Panc1 (cell line): ENCODE data around the gene PLXND1. TPM values are rescaled to one million over a fixed set of nuclear protein-coding genes. Genes with fewer than 3 reads are reported as not detected.

ENCODE experiments used
- ATAC-seq: fragments of 200-7000 bp; cut with Tn5 transposase; 2 replicates; pipeline ENCODE4 v1.9.1; 2020; ENCODE audit warnings: mild to moderate bottlenecking, moderate library complexity
- BruUV-seq: library from RNA; stranded (reverse); fragments of 400-500 nt; replicated peaks from 2 replicates; lab custom pipeline; 2021; lab: Mats Ljungman, UMichigan
- CTCF ChIA-PET: fragments of 300-600 bp; sonication (Branson Sonifier 250); formaldehyde crosslinking; loops from one replicate; lab custom pipeline; 2022; ENCODE audit warnings: antibody characterized with exemption; lab: Charles Lee
- POLR2A ChIA-PET: fragments of 300-600 bp; sonication (Branson Sonifier 250); formaldehyde crosslinking; loops from one replicate; lab custom pipeline; 2022; ENCODE audit warnings: antibody characterized with exemption; lab: Charles Lee
- DNase-seq: peaks from one replicate; pipeline ENCODE4 v3.0.0-alpha.2; 2010; ENCODE audit warnings: low read depth, low spot score
- H3K27ac ChIP-seq: 2 replicates; pipeline ENCODE4 v1.5.1; 2011; ENCODE audit warnings: mild to moderate bottlenecking, low read length, inconsistent platforms
- H3K27me3 ChIP-seq: fragments of 200-500 bp; sonication (Bioruptor generic); 2 replicates; pipeline ENCODE4 v1.6.0; 2014; ENCODE audit warnings: low read length, inconsistent platforms; ENCODE audit not compliant: control insufficient read depth, insufficient read depth
- H3K36me3 ChIP-seq: fragments of 200-500 bp; sonication (Bioruptor generic); 2 replicates; pipeline ENCODE4 v1.5.1; 2014; ENCODE audit warnings: inconsistent platforms, mild to moderate bottlenecking, low read length, moderate library complexity; ENCODE audit not compliant: control insufficient read depth, insufficient read depth
- H3K4me1 ChIP-seq: 2 replicates; pipeline ENCODE4 v1.5.1; 2011; ENCODE audit warnings: inconsistent platforms, mild to moderate bottlenecking, low read length, moderate library complexity; ENCODE audit not compliant: control insufficient read depth, insufficient read depth
- H3K4me3 ChIP-seq, 2 experiments: 2 replicates each; pipeline ENCODE4 v1.5.1; 2011 to 2012; ENCODE audit warnings: low read depth in 2 of 2, low read length in 2 of 2, mild to moderate bottlenecking in 2 of 2, inconsistent platforms in 1 of 2, moderate library complexity in 1 of 2
- H3K9me3 ChIP-seq: fragments of 200-500 bp; sonication (Bioruptor generic); 2 replicates; pipeline ENCODE4 v1.5.1; 2014; ENCODE audit warnings: low read depth, mild to moderate bottlenecking, inconsistent platforms, low read length, moderate library complexity; ENCODE audit not compliant: control insufficient read depth, insufficient read depth
- CTCF ChIP-seq: fragments of 450-650 bp; IDR thresholded peaks from 2 replicates; pipeline ENCODE4 v1.5.1; 2017; ENCODE audit warnings: mild to moderate bottlenecking
- REST ChIP-seq, 2 experiments: IDR thresholded peaks; 2 replicates each; pipeline ENCODE4 v1.6.1; 2011 to 2012; ENCODE audit warnings: low read depth in 2 of 2, control low read depth in 1 of 2, low read length in 1 of 2, mild to moderate bottlenecking in 1 of 2, moderate library complexity in 1 of 2; ENCODE audit not compliant: insufficient read depth in 1 of 2
- SIN3A ChIP-seq: IDR thresholded peaks from 2 replicates; pipeline ENCODE4 v1.6.1; 2012; ENCODE audit warnings: low read depth, mild to moderate bottlenecking, low read length, moderate library complexity, borderline replicate concordance; ENCODE audit not compliant: insufficient read depth
- TCF7L2 ChIP-seq: IDR thresholded peaks from 2 replicates; pipeline ENCODE4 v1.6.1; 2011; ENCODE audit warnings: mild to moderate bottlenecking, low read depth, low read length, inconsistent platforms
- in situ Hi-C: cut with HindIII; loops from 2 replicates; pipeline ENCODE4 v1.10.0; 2016; ENCODE audit warnings: low sequenced_read_pairs, low pct_unique_long_range_greater_than_20kb
- intact Hi-C: fragments of 100-400 bp; cut with micrococcal nuclease; formaldehyde crosslinking; loops from one replicate; pipeline ENCODE4 v1.10.0; 2022; ENCODE audit not compliant: unreplicated experiment
- total RNA-seq: library from RNA; stranded (reverse); gene quantifications from one replicate; pipeline ENCODE4 v1.2.1, GENCODE V29; 2021; ENCODE audit not compliant: unreplicated experiment

PLXND1 gene
- total RNA-seq, 1 experiment from 2014 or later: 248 TPM

GRCh38 chr3:129556358-129556695, 50.1 kb downstream of the PLXND1 start:
- POLR2A ChIA-PET: no interaction called here
- intact Hi-C loops (loop anchor here (5.0 kb wide), 1 partner anchor 64 kb away; no protein-coding TSS in a partner anchor), in situ Hi-C loops (no loop called here)
- Histone ChIP-seq H3K36me3 (peaks cover 7% of the 10 kb centered on the region), H3K4me3 (no peak overlapping the region), H3K4me1 (peaks cover 18% of the 10 kb centered on the region), H3K9me3 (no peaks in the 10 kb centered on the region), H3K27me3 (no peaks in the 10 kb centered on the region), H3K27ac (no peak overlapping the region)
- CTCF ChIA-PET: interaction anchor here (0.7 kb wide), 1 partner anchor 57 kb away, joined by 3 read pairs; no protein-coding TSS in a partner anchor
- BruUV-seq: no TSS peak
- no peak for TF ChIP-seq TCF7L2
- no peak for TF ChIP-seq CTCF
- ATAC-seq (no peak), DNase-seq (no peak)

- Histone ChIP-seq H3K4me1 (peaks cover 13% of the 10 kb centered on the region), H3K27me3 (no peaks in the 10 kb centered on the region), H3K4me3 (no peak overlapping the region), H3K9me3 (no peaks in the 10 kb centered on the region), H3K27ac (no peak overlapping the region), H3K36me3 (peaks cover 7% of the 10 kb centered on the region)
- POLR2A ChIA-PET: no interaction called here
- TF ChIP-seq SIN3A (no peak), REST (IDR thresholded peaks at IDR 0.05; ENCODE audit: insufficient read depth in 1 of 2, low read depth in 2 of 2, low read length in 1 of 2) (no peak), TCF7L2 (no peak), CTCF (no peak)
- BruUV-seq: no TSS peak
- in situ Hi-C loops (no loop called here), intact Hi-C loops (loop anchor here (5.0 kb wide), 1 partner anchor 63 kb away; no protein-coding TSS in a partner anchor)
- CTCF ChIA-PET: no interaction called here
- no peak for ATAC-seq
- no peak for DNase-seq
Observed at GRCh38 chr3:129555616-129556357, 50.7 kb downstream of the PLXND1 start.
